ENCODE data around the gene OSBP2.
"Not testable (repeated sequence)": the region's sequence is repeated elsewhere in the genome, so short reads cannot be mapped to it uniquely, and the experiment has no call there.

The OSBP2 gene

GRCh38 chr22:30749272-30749671 lies 54.6 kb downstream of the OSBP2 start:
- FAIRE-seq, result no peak
- TF ChIP-seq POLR2A (IDR thresholded peaks at IDR 0.05; ENCODE audit: low read depth, low read length), result no peak
- no peak for DNase-seq (ENCODE audit: insufficient read length, low spot score)

DNA sequence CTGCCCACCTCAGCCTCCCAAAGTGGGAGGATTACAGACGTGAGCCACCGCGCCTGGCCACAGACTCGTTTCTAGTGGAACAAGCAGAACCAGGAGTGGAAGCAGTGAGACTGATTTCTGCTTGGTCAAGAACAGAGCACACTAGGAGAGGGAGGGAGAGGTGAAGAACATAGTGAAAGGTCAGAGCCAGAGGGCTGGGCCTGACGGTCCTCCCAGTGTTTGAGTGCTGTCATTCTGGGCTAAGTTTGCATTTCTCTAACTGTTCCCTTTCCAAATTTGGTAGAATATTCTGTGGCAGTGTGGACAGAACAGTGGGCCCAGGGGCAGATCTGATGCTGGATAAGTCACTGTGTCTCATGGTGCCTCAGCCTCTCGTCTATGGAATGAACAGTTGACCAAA lies 55.2 kb downstream of the OSBP2 start:
- DNase-seq (ENCODE audit: insufficient read length, low spot score) (no peak), FAIRE-seq (no peak)
- no peak for TF ChIP-seq POLR2A (IDR thresholded peaks at IDR 0.05; ENCODE audit: low read depth, low read length)

- DNase-seq (ENCODE audit: insufficient read length, low spot score) (no peak), FAIRE-seq (no peak)
- TF ChIP-seq POLR2A (IDR thresholded peaks at IDR 0.05; ENCODE audit: low read depth, low read length), result no peak
Measured at GRCh38 chr22:30751529-30751928, 56.9 kb downstream of the OSBP2 start.

DNA sequence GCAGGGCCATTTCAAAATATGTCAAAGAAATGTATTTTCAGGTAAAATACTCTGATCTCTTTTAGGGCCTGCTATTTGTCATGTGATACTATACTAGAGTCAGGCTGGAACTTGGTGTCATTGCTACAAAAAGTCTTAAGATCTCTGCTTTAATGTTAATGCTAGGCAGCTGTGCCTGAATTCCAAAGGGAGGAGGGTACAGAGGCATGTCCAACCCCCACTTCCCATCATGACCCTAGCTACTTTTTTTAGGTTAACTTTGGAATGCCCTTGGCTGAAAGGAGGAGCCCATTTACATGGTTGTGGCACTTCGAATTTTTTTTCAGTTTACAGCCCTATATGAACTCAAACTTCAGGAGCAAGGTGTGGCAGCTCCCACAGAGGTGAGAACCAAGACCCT lies 58.1 kb downstream of the OSBP2 start:
- no peak for TF ChIP-seq POLR2A (IDR thresholded peaks at IDR 0.05; ENCODE audit: low read depth, low read length)
- FAIRE-seq (no peak), DNase-seq (ENCODE audit: insufficient read length, low spot score) (no peak)

GRCh38 chr22:30753701-30754100 lies 59.0 kb downstream of the OSBP2 start:
- no peak for TF ChIP-seq POLR2A (IDR thresholded peaks at IDR 0.05; ENCODE audit: low read depth, low read length)
- DNase-seq (ENCODE audit: insufficient read length, low spot score), result no peak
- no peak for FAIRE-seq

DNA sequence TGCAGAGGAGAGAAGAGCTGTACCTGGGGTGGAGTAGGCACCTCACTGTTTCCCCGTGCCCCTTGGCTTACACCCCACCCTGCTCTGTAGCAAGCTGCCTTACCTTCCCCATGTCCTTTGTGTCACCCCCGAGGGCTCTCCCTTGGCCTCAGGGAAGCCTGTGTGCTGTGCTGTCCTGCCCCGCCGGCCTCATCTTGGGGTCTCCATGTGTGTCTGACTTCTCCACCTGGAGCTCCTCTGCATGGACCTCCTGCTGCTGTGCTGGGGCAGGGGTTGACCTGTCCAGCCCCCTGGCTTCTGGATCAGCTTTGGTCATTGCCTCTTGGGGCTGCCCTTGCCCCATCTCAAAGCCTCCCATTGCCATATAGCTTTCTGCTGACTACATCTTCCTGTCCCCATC lies 59.8 kb downstream of the OSBP2 start:
- TF ChIP-seq POLR2A (IDR thresholded peaks at IDR 0.05; ENCODE audit: low read depth, low read length), result no peak
- FAIRE-seq, result no peak
- no peak for DNase-seq (ENCODE audit: insufficient read length, low spot score)

- no peak for TF ChIP-seq POLR2A (IDR thresholded peaks at IDR 0.05; ENCODE audit: low read depth, low read length)
Measured at GRCh38 chr22:30754971-30755758, 60.5 kb downstream of the OSBP2 start.

GRCh38 chr22:30755759-30756124 lies 61.1 kb downstream of the OSBP2 start:
- no peak for TF ChIP-seq POLR2A (IDR thresholded peaks at IDR 0.05; ENCODE audit: low read depth, low read length)
- DNase-seq (ENCODE audit: insufficient read length, low spot score), result no peak
- FAIRE-seq, result no peak

More at GRCh38 chr22:30754971-30755758, 60.5 kb downstream of the OSBP2 start:
- DNase-seq (ENCODE audit: insufficient read length, low spot score) (peak; percentile 45), FAIRE-seq (peak; percentile 11)

GRCh38 chr22:30763815-30764673 lies 69.4 kb downstream of the OSBP2 start:
- DNase-seq (ENCODE audit: insufficient read length, low spot score) (peak; percentile 40), FAIRE-seq (peak; percentile 80)
- TF ChIP-seq POLR2A (IDR thresholded peaks at IDR 0.05; ENCODE audit: low read depth, low read length), result no peak

DNA sequence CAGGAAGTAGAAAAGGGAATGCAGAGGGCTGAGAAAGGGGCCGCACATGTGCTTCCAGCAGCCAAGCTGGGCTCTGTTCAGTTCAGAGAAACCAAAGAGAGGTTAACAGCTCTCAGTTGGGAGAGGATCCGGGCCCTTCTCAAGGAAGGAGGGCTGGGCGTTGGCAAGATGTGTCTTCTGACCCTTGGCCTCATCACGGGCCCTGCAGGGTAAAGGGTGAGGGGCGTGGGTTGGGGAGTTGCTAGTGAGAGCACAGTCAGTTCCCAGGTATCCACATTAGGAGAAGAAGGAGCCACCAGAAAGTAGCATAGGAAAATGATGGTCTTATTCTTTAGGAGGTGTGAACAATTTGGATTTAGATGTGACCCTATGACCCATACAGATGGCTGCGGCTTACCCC lies 73.0 kb downstream of the OSBP2 start:
- no peak for DNase-seq (ENCODE audit: insufficient read length, low spot score)
- no peak for TF ChIP-seq POLR2A (IDR thresholded peaks at IDR 0.05; ENCODE audit: low read depth, low read length)
- no peak for FAIRE-seq

GRCh38 chr22:30770716-30771115 lies 76.0 kb downstream of the OSBP2 start:
- no peak for DNase-seq (ENCODE audit: insufficient read length, low spot score)
- no peak for TF ChIP-seq POLR2A (IDR thresholded peaks at IDR 0.05; ENCODE audit: low read depth, low read length)
- no peak for FAIRE-seq

DNA sequence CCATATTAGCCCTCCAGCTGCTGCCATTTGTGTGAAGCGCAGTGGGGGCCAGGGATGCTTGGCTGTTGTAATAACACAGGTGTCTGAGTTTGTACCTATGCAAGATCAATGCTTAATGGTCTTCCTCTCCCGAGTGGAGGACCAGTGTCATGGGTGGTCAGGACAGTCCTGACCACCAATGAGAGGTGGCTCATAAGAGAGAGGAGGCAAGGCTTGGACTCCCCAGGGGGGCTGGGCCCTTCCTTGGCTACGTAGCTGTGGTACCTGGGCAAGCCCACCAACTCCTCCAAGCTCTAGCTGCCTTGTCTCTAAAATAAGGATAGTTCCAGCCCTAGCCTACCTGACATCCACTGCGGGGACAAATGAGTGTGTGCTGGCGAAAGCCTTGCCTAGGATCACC lies 79.2 kb downstream of the OSBP2 start:
- FAIRE-seq (no peak), DNase-seq (ENCODE audit: insufficient read length, low spot score) (no peak)
- TF ChIP-seq POLR2A (IDR thresholded peaks at IDR 0.05; ENCODE audit: low read depth, low read length), result no peak

GRCh38 chr22:30774566-30774965 lies 79.9 kb downstream of the OSBP2 start:
- FAIRE-seq, result no peak
- no peak for TF ChIP-seq POLR2A (IDR thresholded peaks at IDR 0.05; ENCODE audit: low read depth, low read length)
- no peak for DNase-seq (ENCODE audit: insufficient read length, low spot score)

DNA sequence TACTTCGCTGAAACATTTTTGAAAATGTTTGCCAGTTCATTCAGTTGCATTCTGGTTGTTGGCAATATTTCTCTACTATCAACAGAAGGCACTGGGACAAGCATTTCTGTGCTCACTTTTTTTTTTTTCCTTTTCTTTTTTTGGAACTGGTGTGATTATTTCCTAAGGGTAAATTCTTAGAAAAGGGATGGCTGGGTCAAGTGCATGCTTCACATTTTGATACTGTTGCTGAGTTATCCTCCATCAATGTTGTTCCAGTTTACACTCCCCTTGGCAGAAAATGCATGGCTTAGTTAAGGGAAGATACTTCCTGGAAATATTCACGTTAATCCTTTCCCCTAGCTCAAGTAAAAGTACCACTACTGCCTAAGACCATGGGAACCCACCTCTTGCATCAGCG lies 81.8 kb downstream of the OSBP2 start:
- no peak for FAIRE-seq
- DNase-seq (ENCODE audit: insufficient read length, low spot score), result no peak
- no peak for TF ChIP-seq POLR2A (IDR thresholded peaks at IDR 0.05; ENCODE audit: low read depth, low read length)

DNA sequence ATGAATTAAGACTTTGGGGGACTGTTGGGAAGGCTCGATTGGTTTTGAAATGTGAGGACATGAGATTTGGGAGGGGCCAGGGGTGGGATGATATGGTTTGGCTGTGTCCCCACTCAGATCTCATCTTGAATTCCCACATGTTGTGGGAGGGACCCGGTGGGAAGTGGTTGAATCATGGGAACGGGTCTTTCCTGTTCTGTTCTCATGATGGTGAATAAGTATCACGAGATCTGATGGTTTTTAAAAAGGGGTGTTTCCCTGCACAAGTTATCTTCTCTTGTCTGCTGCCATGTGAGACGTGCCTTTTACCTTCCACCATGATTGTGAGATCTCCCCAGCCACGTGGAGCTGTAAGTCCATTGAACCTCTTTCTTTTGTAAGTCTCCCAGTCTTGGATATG lies 82.5 kb downstream of the OSBP2 start:
- not testable (repeated sequence) for DNase-seq (ENCODE audit: insufficient read length, low spot score); FAIRE-seq
